HepG2 (cell line): Measurements from ENCODE around the gene PELI1.

Experiments used
- ADNP ChIP-seq: sonication (generic); formaldehyde crosslinking; IDR thresholded peaks from 2 replicates; pipeline ENCODE4 v1.4.0; 2020; ENCODE audit warnings: missing genetic modification reagents
- ATF4 ChIP-seq, 2 experiments: fragments of 450-650 bp in 1 of 2; sonication (generic) in 1 of 2; formaldehyde crosslinking; IDR thresholded peaks; 2 replicates each; pipeline versions ENCODE4 v1.5.0 to v1.8.0; 2020 to 2022; ENCODE audit warnings: mild to moderate bottlenecking in 1 of 2, missing genetic modification reagents in 1 of 2
- CSRNP2 ChIP-seq: sonication (generic); formaldehyde crosslinking; conservative IDR thresholded peaks from 2 replicates; pipeline ENCODE4 v1.8.0; 2022; ENCODE audit warnings: low read depth, missing genetic modification reagents
- ESRRA ChIP-seq: sonication (generic); formaldehyde crosslinking; IDR thresholded peaks from 2 replicates; pipeline ENCODE4 v1.5.1; 2020; ENCODE audit warnings: mild to moderate bottlenecking, low read depth, missing genetic modification reagents
- FOXM1 ChIP-seq: sonication (generic); formaldehyde crosslinking; IDR thresholded peaks from 2 replicates; pipeline ENCODE4 v1.5.0; 2020; ENCODE audit warnings: missing genetic modification reagents
- JUND ChIP-seq: sonication (generic); formaldehyde crosslinking; IDR thresholded peaks from 2 replicates; pipeline ENCODE4 v1.8.0; 2022; ENCODE audit warnings: mild to moderate bottlenecking, missing genetic modification reagents
- MTA3 ChIP-seq: sonication (generic); formaldehyde crosslinking; IDR thresholded peaks from 2 replicates; pipeline ENCODE4 v1.4.0; 2020; ENCODE audit warnings: missing genetic modification reagents
- MYNN ChIP-seq: sonication (generic); formaldehyde crosslinking; IDR thresholded peaks from 2 replicates; pipeline ENCODE4 v1.4.0; 2020; ENCODE audit warnings: mild to moderate bottlenecking, low read depth, missing genetic modification reagents
- NFE2 ChIP-seq: sonication (generic); formaldehyde crosslinking; IDR thresholded peaks from 2 replicates; pipeline ENCODE4 v1.4.0; 2020; ENCODE audit warnings: missing genetic modification reagents
- POLR2AphosphoS2 ChIP-seq: IDR thresholded peaks from 2 replicates; pipeline ENCODE4 v1.6.1; 2011; ENCODE audit warnings: low read depth, low read length, improper control_type of control experiment
- POLR2AphosphoS5 ChIP-seq: IDR thresholded peaks from 2 replicates; pipeline ENCODE4 v1.6.1; 2012; ENCODE audit warnings: low read depth, low read length
- ZFP36 ChIP-seq: fragments of 150-350 bp; IDR thresholded peaks from 2 replicates; pipeline ENCODE4 v1.6.1; 2018; ENCODE audit warnings: borderline replicate concordance, low read length, low read depth; ENCODE audit not compliant: partially characterized antibody
- TF ChIP-seq, protein P1 (sequence below), 2 experiments: sonication (generic) in 1 of 2; formaldehyde crosslinking in 1 of 2; IDR thresholded peaks; 2 replicates each; pipeline versions ENCODE4 v1.5.1 to v1.6.1; 2011 to 2020; ENCODE audit warnings: borderline replicate concordance in 1 of 2, low read depth in 1 of 2, low read length in 1 of 2, mild to moderate bottlenecking in 1 of 2, missing genetic modification reagents in 1 of 2, moderate library complexity in 1 of 2

GRCh38 chr2:64173156-64174135, 29.2 kb upstream of the PELI1 start:
- TF ChIP-seq MYNN (CRISPR knock-in tag) = no peak
- TF ChIP-seq JUND (CRISPR knock-in tag) = no peak
- no peak for TF ChIP-seq POLR2AphosphoS2
- TF ChIP-seq ADNP (CRISPR knock-in tag) = no peak
- no peak for TF ChIP-seq CSRNP2 (CRISPR knock-in tag)
- no peak for TF ChIP-seq MTA3 (CRISPR knock-in tag)
- no peak for TF ChIP-seq ESRRA (CRISPR knock-in tag)
- no peak for TF ChIP-seq ATF4 (CRISPR knock-in tag; IDR thresholded peaks at IDR 0.05)
- TF ChIP-seq, protein P1, sequence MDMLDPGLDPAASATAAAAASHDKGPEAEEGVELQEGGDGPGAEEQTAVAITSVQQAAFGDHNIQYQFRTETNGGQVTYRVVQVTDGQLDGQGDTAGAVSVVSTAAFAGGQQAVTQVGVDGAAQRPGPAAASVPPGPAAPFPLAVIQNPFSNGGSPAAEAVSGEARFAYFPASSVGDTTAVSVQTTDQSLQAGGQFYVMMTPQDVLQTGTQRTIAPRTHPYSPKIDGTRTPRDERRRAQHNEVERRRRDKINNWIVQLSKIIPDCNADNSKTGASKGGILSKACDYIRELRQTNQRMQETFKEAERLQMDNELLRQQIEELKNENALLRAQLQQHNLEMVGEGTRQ (IDR thresholded peaks at IDR 0.05; ENCODE audit: low read depth, low read length) = no peak
- TF ChIP-seq, protein P1 (CRISPR knock-in tag; IDR thresholded peaks at IDR 0.05; ENCODE audit: borderline replicate concordance) = no peak
- no peak for TF ChIP-seq NFE2
- TF ChIP-seq POLR2AphosphoS5 = no peak
- TF ChIP-seq ZFP36 = no peak
- no peak for TF ChIP-seq FOXM1 (CRISPR knock-in tag)
